Uterus (tissue), 4 donors: ENCODE data around the gene GLS. TPM values are rescaled to one million over a fixed set of nuclear protein-coding genes. Genes with fewer than 3 reads are reported as not detected.
"Not testable (repeated sequence)": the region's sequence is repeated elsewhere in the genome, so short reads cannot be mapped to it uniquely, and the experiment has no call there.

ENCODE experiments used
- DNase-seq, 2 donors: peaks; one replicate each; pipeline ENCODE4 v3.0.0-alpha.2; 2019 to 2020
- H3K27ac ChIP-seq, 2 donors: fragments of 200-600 bp; sonication (generic); 1 replicate in 1 of 2; 2 replicates in 1 of 2; pipeline ENCODE4 v1.5.1; 2016 to 2018
- H3K27me3 ChIP-seq, 2 donors: fragments of 200-600 bp; sonication (generic); one replicate each; pipeline ENCODE4 v1.5.1; 2018 to 2019; ENCODE audit warnings: control low read depth in 1 of 2
- H3K36me3 ChIP-seq, 2 donors: fragments of 200-600 bp; sonication (generic); one replicate each; pipeline ENCODE4 v1.5.1; 2019; ENCODE audit warnings: control low read depth in 1 of 2
- H3K4me1 ChIP-seq, 2 donors: fragments of 200-600 bp; sonication (generic); one replicate each; pipeline ENCODE4 v1.5.1; 2018 to 2019; ENCODE audit warnings: control low read depth in 1 of 2
- H3K4me3 ChIP-seq, 2 donors: fragments of 200-600 bp; sonication (generic); 1 replicate in 1 of 2; 2 replicates in 1 of 2; pipeline ENCODE4 v1.5.1; 2018 to 2019; ENCODE audit warnings: mild to moderate bottlenecking in 1 of 2
- H3K9me3 ChIP-seq, 2 donors: fragments of 200-600 bp; sonication (generic); one replicate each; pipeline ENCODE4 v1.5.1; 2019; ENCODE audit warnings: control low read depth in 1 of 2
- CTCF ChIP-seq, 4 experiments: fragments of 200-600 bp in 2 of 4; fragments of 450-650 bp in 2 of 4; sonication (generic) in 2 of 4; IDR thresholded peaks; one replicate each; pipeline ENCODE4 v1.5.1; 2016 to 2019; ENCODE audit warnings: antibody characterized with exemption in 4 of 4, mild to moderate bottlenecking in 2 of 4, moderate library complexity in 1 of 4
- POLR2A ChIP-seq, 2 donors: fragments of 450-650 bp; IDR thresholded peaks; one replicate each; pipeline ENCODE4 v1.6.1; 2016; ENCODE audit warnings: antibody characterized with exemption in 2 of 2, mild to moderate bottlenecking in 1 of 2, moderate library complexity in 1 of 2
- intact Hi-C: fragments of 100-400 bp; cut with DNase I; formaldehyde crosslinking; loops from one replicate; pipeline ENCODE4 v1.15.1; 2023; ENCODE audit warnings: low total_unique reads
- total RNA-seq, 4 donors: library from RNA; depleted of rRNA in 3 of 4; stranded (reverse); fragments of >200 nt in 3 of 4; gene quantifications; one replicate each; pipeline versions ENCODE4 v1.1.0 to v1.2.4, GENCODE V29; 2014 to 2023
- donor health status: DM: yes; HTN: yes; CAD: no.

Gene GLS
- total RNA-seq, 4 donors from 2014 or later, result 89.7 to 202 (median 156) TPM

GRCh38 chr2:190987938-190988337 is 107.3 kb downstream of the GLS start:
- DNase-seq, result no peak
- intact Hi-C loops, result no loop called here
- H3K4me1 ChIP-seq, result no peaks in the 10 kb centered on the region
- no peak for TF ChIP-seq POLR2A (IDR thresholded peaks at IDR 0.05)
- no peak for TF ChIP-seq CTCF (IDR thresholded peaks at IDR 0.05)
- no peak overlapping the region for H3K4me3 ChIP-seq
- H3K27me3 ChIP-seq, result no peaks in the 10 kb centered on the region
- H3K27ac ChIP-seq, result no peak overlapping the region
- H3K36me3 ChIP-seq, result no peaks in the 10 kb centered on the region
- no peaks in the 10 kb centered on the region for H3K9me3 ChIP-seq

GRCh38 chr2:190988910-190989309 is 108.3 kb downstream of the GLS start:
- intact Hi-C loops, result no loop called here
- Histone ChIP-seq H3K36me3 (no peaks in the 10 kb centered on the region), H3K4me3 (no peak overlapping the region), H3K9me3 (no peaks in the 10 kb centered on the region), H3K27ac (no peak overlapping the region), H3K27me3 (no peaks in the 10 kb centered on the region), H3K4me1 (no peaks in the 10 kb centered on the region)
- TF ChIP-seq POLR2A (IDR thresholded peaks at IDR 0.05), result no peak
- TF ChIP-seq CTCF (IDR thresholded peaks at IDR 0.05), result no peak
- no peak for DNase-seq

GRCh38 chr2:190990132-190990531 is 109.5 kb downstream of the GLS start:
- no peaks in the 10 kb centered on the region for H3K36me3 ChIP-seq
- H3K9me3 ChIP-seq, result no peaks in the 10 kb centered on the region
- no peak for TF ChIP-seq CTCF (IDR thresholded peaks at IDR 0.05)
- no peak for TF ChIP-seq POLR2A (IDR thresholded peaks at IDR 0.05)
- no peaks in the 10 kb centered on the region for H3K4me1 ChIP-seq
- no peak for DNase-seq
- H3K27ac ChIP-seq, result no peak overlapping the region
- H3K27me3 ChIP-seq, result no peaks in the 10 kb centered on the region
- no peak overlapping the region for H3K4me3 ChIP-seq
- intact Hi-C loops, result no loop called here

- Histone ChIP-seq H3K4me1 (no peaks in the 10 kb centered on the region), H3K9me3 (no peaks in the 10 kb centered on the region), H3K27ac (no peak overlapping the region), H3K36me3 (no peaks in the 10 kb centered on the region), H3K27me3 (no peaks in the 10 kb centered on the region), H3K4me3 (no peak overlapping the region)
- no peak for DNase-seq
- TF ChIP-seq POLR2A (IDR thresholded peaks at IDR 0.05) (no peak), CTCF (IDR thresholded peaks at IDR 0.05) (no peak)
- intact Hi-C loops, result no loop called here
Measured at GRCh38 chr2:190993292-190993643, 112.6 kb downstream of the GLS start.

- Histone ChIP-seq H3K9me3 (no peaks in the 10 kb centered on the region), H3K27me3 (no peaks in the 10 kb centered on the region), H3K4me1 (no peaks in the 10 kb centered on the region), H3K36me3 (no peaks in the 10 kb centered on the region), H3K4me3 (no peak overlapping the region), H3K27ac (no peak overlapping the region)
- no peak for TF ChIP-seq POLR2A (IDR thresholded peaks at IDR 0.05)
- TF ChIP-seq CTCF (IDR thresholded peaks at IDR 0.05), result no peak
- intact Hi-C loops, result no loop called here
- no peak for DNase-seq
Measured at GRCh38 chr2:190994148-190994547, 113.5 kb downstream of the GLS start.

- DNase-seq, intact Hi-C loops, H3K9me3 ChIP-seq, H3K36me3 ChIP-seq, H3K4me3 ChIP-seq, H3K27me3 ChIP-seq, H3K4me1 ChIP-seq, H3K27ac ChIP-seq: not testable (repeated sequence)
Measured at GRCh38 chr2:190995315-190995714, 114.7 kb downstream of the GLS start.
